Suprapubic skin (tissue), 4 donors: ENCODE data around the gene RALGAPA2. TPM values are rescaled to one million over a fixed set of nuclear protein-coding genes. Genes with fewer than 3 reads are reported as not detected.

ENCODE experiments used
- DNase-seq, 2 donors: peaks; one replicate each; pipeline ENCODE4 v3.0.0-alpha.2; 2019; ENCODE audit warnings: low spot score in 2 of 2
- H3K27ac ChIP-seq: fragments of 200-600 bp; sonication (generic); one replicate; pipeline ENCODE4 v1.5.1; 2019
- H3K27me3 ChIP-seq: fragments of 200-600 bp; sonication (generic); one replicate; pipeline ENCODE4 v1.5.1; 2019
- H3K36me3 ChIP-seq: fragments of 200-600 bp; sonication (generic); one replicate; pipeline ENCODE4 v1.5.1; 2019
- H3K4me1 ChIP-seq: fragments of 200-600 bp; sonication (generic); one replicate; pipeline ENCODE4 v1.5.1; 2019
- H3K4me3 ChIP-seq: fragments of 200-600 bp; sonication (generic); one replicate; pipeline ENCODE4 v1.5.1; 2019; ENCODE audit warnings: mild to moderate bottlenecking
- H3K9me3 ChIP-seq: fragments of 200-600 bp; sonication (generic); one replicate; pipeline ENCODE4 v1.5.1; 2019
- EP300 ChIP-seq: sonication (generic); formaldehyde crosslinking; IDR thresholded peaks from one replicate; pipeline ENCODE4 v1.6.1; 2017; ENCODE audit warnings: antibody characterized with exemption
- POLR2A ChIP-seq, 2 donors: fragments of 450-650 bp; IDR thresholded peaks; one replicate each; pipeline ENCODE4 v1.6.1; 2017; ENCODE audit warnings: antibody characterized with exemption in 2 of 2, mild to moderate bottlenecking in 2 of 2, moderate library complexity in 2 of 2
- POLR2AphosphoS5 ChIP-seq, 3 donors: sonication (generic); formaldehyde crosslinking; IDR thresholded peaks; one replicate each; pipeline ENCODE4 v1.6.1; 2017; ENCODE audit warnings: antibody characterized with exemption in 3 of 3
- WGBS: methylation state at CpG from one replicate; pipeline ENCODE4 v1.1.5; 2018; 5-methylcytosine and 5-hydroxymethylcytosine counted together
- total RNA-seq, 4 donors: library from RNA; depleted of rRNA; stranded (reverse); fragments of >200 nt; gene quantifications; one replicate each; pipeline ENCODE4 v1.1.0, GENCODE V29; 2016
- TF ChIP-seq, protein P1 (sequence below), 2 donors: fragments of 200-600 bp in 1 of 2; fragments of 450-650 bp in 1 of 2; sonication (generic) in 1 of 2; IDR thresholded peaks; one replicate each; pipeline ENCODE4 v1.5.1; 2016 to 2019; ENCODE audit warnings: antibody characterized with exemption in 2 of 2, mild to moderate bottlenecking in 1 of 2, moderate library complexity in 1 of 2

RALGAPA2 gene
- total RNA-seq, 4 donors from 2014 or later: 51.9 to 97.8 (median 72.0) TPM

DNA sequence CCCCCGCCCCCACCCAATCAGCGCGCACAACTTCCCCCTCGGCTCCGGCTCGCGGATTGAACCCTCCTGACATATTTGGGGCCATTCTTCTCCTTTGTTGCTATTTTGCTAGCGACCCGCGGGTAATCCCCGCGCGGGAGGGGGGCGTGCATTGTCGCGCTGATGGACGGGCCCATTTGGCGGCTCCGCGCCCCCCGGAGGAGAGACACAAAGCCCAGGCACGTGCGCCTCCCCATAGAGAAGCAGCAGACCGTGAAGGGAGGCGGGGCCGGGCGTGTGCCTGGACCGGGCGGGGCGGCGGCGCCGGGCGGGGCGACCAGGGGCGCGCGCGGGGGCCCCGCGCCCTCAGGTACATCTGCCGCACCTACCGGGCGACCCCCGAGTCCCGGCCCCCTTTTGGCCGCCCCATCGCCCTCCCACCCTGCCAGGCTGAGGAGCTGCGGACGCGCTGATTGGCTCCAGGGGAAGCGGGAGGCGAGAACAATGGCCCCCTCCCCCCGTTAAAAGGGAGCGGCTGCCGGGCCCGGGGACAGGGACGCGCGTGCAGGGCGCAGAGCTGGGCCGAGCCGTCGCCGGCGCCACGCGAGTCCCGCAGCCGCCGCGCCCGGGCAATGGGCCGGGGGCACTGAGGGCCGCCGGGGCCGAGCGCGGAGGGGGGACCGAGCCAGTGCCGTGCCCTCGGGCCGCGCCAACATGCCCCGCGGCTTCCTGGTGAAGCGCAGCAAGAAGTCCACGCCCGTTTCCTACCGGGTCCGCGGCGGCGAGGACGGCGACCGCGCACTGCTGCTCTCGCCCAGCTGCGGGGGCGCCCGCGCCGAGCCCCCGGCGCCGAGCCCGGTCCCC, 344.6 kb downstream of the RALGAPA2 start, which contains the start of gene INSM1:
Gene INSM1, plus strand, starts transcription at position 530 of the 843 bp plus-strand sequence. Its CDS starts 164 bp downstream, at position 694.
- no peaks in the 10 kb centered on the region for H3K9me3 ChIP-seq
- no peak for DNase-seq
- peaks cover 93% of the 10 kb centered on the region for H3K27me3 ChIP-seq
- H3K4me1 ChIP-seq: peaks cover 58% of the 10 kb centered on the region
- under 1% methylated on average over 38 of the region's 108 CpGs for WGBS
- peak within 1 kb of the TSS; percentile 55 for H3K4me3 ChIP-seq
- H3K36me3 ChIP-seq: no peaks in the 10 kb centered on the region
- H3K27ac ChIP-seq: no peak within 1 kb of the TSS
- TF ChIP-seq POLR2AphosphoS5 (IDR thresholded peaks at IDR 0.05): no peak
- TF ChIP-seq, protein P1, sequence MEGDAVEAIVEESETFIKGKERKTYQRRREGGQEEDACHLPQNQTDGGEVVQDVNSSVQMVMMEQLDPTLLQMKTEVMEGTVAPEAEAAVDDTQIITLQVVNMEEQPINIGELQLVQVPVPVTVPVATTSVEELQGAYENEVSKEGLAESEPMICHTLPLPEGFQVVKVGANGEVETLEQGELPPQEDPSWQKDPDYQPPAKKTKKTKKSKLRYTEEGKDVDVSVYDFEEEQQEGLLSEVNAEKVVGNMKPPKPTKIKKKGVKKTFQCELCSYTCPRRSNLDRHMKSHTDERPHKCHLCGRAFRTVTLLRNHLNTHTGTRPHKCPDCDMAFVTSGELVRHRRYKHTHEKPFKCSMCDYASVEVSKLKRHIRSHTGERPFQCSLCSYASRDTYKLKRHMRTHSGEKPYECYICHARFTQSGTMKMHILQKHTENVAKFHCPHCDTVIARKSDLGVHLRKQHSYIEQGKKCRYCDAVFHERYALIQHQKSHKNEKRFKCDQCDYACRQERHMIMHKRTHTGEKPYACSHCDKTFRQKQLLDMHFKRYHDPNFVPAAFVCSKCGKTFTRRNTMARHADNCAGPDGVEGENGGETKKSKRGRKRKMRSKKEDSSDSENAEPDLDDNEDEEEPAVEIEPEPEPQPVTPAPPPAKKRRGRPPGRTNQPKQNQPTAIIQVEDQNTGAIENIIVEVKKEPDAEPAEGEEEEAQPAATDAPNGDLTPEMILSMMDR (IDR thresholded peaks at IDR 0.05): no peak
- TF ChIP-seq EP300: no peak
- no peak for TF ChIP-seq POLR2A (IDR thresholded peaks at IDR 0.05)

DNA sequence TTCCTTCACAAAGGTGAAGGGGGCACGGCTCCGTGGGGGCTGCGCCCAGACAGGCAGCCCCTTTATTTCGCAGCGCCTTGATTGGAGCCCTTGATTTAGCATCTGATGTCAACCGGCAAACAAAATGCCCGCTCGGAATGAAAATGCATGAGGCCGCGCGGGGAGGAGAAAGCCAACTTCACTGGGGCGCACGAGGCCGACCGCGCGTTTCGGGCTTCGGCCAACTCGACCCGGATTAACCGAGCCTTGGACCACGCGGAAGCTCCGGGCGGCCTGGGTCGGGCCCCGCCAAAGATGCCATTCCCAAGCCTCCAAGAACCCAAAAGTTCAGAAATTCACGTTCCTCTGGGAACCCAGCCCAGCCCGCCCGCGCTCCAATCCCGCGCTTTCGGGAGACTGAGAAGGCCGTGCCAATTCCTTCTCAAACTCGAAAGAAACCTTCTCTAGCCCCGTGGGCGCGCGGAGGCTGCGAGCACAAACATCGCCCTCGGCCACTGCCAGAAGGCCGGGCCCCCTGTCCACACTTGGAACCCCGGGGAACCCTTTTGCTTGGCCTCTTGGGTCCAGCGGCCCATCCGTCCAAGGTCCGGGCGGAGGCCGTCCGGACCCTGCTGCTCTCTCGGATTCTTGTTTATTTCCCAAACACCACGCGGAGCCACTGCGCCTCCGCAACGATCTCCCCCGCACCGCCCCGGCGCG, 345.4 kb downstream of the RALGAPA2 start:
- Histone ChIP-seq H3K36me3 (no peaks in the 10 kb centered on the region), H3K9me3 (no peaks in the 10 kb centered on the region), H3K4me3 (peak overlapping the region; percentile 55), H3K4me1 (peaks cover 56% of the 10 kb centered on the region), H3K27me3 (peaks cover 98% of the 10 kb centered on the region), H3K27ac (no peak overlapping the region)
- no peak for DNase-seq
- TF ChIP-seq, protein P1 (IDR thresholded peaks at IDR 0.05): no peak
- TF ChIP-seq POLR2A (IDR thresholded peaks at IDR 0.05): no peak
- TF ChIP-seq POLR2AphosphoS5 (IDR thresholded peaks at IDR 0.05): no peak
- no peak for TF ChIP-seq EP300
- under 1% methylated on average over 24 of the region's 63 CpGs for WGBS

- Histone ChIP-seq H3K9me3 (no peaks in the 10 kb centered on the region), H3K4me1 (peaks cover 56% of the 10 kb centered on the region), H3K27me3 (peaks cover 98% of the 10 kb centered on the region), H3K36me3 (no peaks in the 10 kb centered on the region), H3K27ac (no peak overlapping the region), H3K4me3 (no peak overlapping the region)
- 6% methylated on average over 4 of the region's 19 CpGs for WGBS
- DNase-seq: no peak
- no peak for TF ChIP-seq EP300
- TF ChIP-seq, protein P1 (IDR thresholded peaks at IDR 0.05): no peak
- TF ChIP-seq POLR2AphosphoS5 (IDR thresholded peaks at IDR 0.05): no peak
- no peak for TF ChIP-seq POLR2A (IDR thresholded peaks at IDR 0.05)
Measured at GRCh38 chr20:20366551-20366875, 345.9 kb downstream of the RALGAPA2 start.

DNA sequence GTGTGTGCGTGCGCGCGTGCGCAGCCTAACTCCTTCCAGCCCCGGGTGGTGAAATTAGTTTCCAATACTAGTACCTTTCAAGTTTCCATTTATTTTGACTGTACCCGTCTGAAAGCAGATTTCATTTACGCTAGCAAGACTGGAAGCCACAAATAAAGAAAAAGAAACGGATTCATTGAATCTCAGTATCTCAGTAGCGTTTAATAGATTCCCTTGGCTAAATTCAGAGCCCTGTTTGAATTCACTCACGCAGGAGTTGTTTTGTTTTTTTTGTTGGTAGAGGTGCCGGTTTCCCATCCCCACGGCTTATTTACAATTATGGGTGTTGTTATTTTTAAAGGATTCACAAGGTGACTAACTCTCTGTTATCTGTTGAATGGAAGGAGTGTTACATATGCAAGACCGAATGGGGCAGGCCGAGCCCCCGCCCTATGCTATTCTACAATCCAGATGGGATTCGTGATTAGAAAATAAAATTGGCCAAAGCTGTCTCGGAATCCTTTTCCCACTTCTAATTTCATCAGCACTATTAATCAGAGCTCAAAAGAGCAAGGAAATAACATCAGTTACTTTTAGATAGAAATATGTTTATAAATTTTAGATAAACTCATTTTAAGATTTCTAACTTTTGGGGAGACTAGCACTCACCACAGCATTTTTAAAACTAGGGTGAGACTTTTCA, 346.8 kb downstream of the RALGAPA2 start:
- Histone ChIP-seq H3K4me1 (peaks cover 59% of the 10 kb centered on the region), H3K36me3 (no peaks in the 10 kb centered on the region), H3K27ac (no peak overlapping the region), H3K4me3 (no peak overlapping the region), H3K9me3 (no peaks in the 10 kb centered on the region), H3K27me3 (peaks cover 97% of the 10 kb centered on the region)
- TF ChIP-seq POLR2AphosphoS5 (IDR thresholded peaks at IDR 0.05): no peak
- no peak for TF ChIP-seq POLR2A (IDR thresholded peaks at IDR 0.05)
- TF ChIP-seq EP300: no peak
- TF ChIP-seq, protein P1 (IDR thresholded peaks at IDR 0.05): no peak
- DNase-seq: no peak
- WGBS: 16% methylated on average over 18 of the region's 18 CpGs
